Measurements from ENCODE around the gene BRAT1.

The BRAT1 gene

GRCh38 chr7:2504128-2504888, 51.0 kb downstream of the BRAT1 start:
- Histone ChIP-seq H3K36me3 (replicated peaks) (no peaks in the 10 kb centered on the region), H3K4me3 (ENCODE audit: low read depth, low read length) (no peak overlapping the region), H3K27ac (no peak overlapping the region), H3K27me3 (replicated peaks) (no peaks in the 10 kb centered on the region)
- DNase-seq = no peak
- TF ChIP-seq CTCF (IDR thresholded peaks at IDR 0.05; ENCODE audit: low read depth, low read length, missing control alignments) = no peak
- in situ Hi-C loops (cut with HindIII; ENCODE audit: low pct_ligation_motif_present, low sequenced_read_pairs) = no loop called here

GRCh38 chr7:2503056-2503941, 52.0 kb downstream of the BRAT1 start:
- no peaks in the 10 kb centered on the region for H3K27me3 ChIP-seq (replicated peaks)
- in situ Hi-C loops (cut with HindIII; ENCODE audit: low pct_ligation_motif_present, low sequenced_read_pairs) = no loop called here

GRCh38 chr7:2502647-2502966, 52.7 kb downstream of the BRAT1 start:
- no peak overlapping the region for H3K27ac ChIP-seq
- no peak for TF ChIP-seq CTCF (IDR thresholded peaks at IDR 0.05; ENCODE audit: low read depth, low read length, missing control alignments)
- no peak for DNase-seq
- H3K36me3 ChIP-seq (replicated peaks) = no peaks in the 10 kb centered on the region
- H3K27me3 ChIP-seq (replicated peaks) = no peaks in the 10 kb centered on the region
- no peak overlapping the region for H3K4me3 ChIP-seq (ENCODE audit: low read depth, low read length)
- in situ Hi-C loops (cut with HindIII; ENCODE audit: low pct_ligation_motif_present, low sequenced_read_pairs) = no loop called here

More at GRCh38 chr7:2503056-2503941, 52.0 kb downstream of the BRAT1 start:
- no peak overlapping the region for H3K27ac ChIP-seq
- H3K36me3 ChIP-seq (replicated peaks) = no peaks in the 10 kb centered on the region
- no peak overlapping the region for H3K4me3 ChIP-seq (ENCODE audit: low read depth, low read length)
- TF ChIP-seq CTCF (IDR thresholded peaks at IDR 0.05; ENCODE audit: low read depth, low read length, missing control alignments) = no peak
- DNase-seq = no peak

- no peaks in the 10 kb centered on the region for H3K36me3 ChIP-seq (replicated peaks)
- no peak for TF ChIP-seq CTCF (IDR thresholded peaks at IDR 0.05; ENCODE audit: low read depth, low read length, missing control alignments)
- no peak overlapping the region for H3K4me3 ChIP-seq (ENCODE audit: low read depth, low read length)
- no peaks in the 10 kb centered on the region for H3K27me3 ChIP-seq (replicated peaks)
- in situ Hi-C loops (cut with HindIII; ENCODE audit: low pct_ligation_motif_present, low sequenced_read_pairs) = no loop called here
- no peak overlapping the region for H3K27ac ChIP-seq
- no peak for DNase-seq
These were observed 53.2 kb downstream of the BRAT1 start for GRCh38 chr7:2501947-2502646.

- DNase-seq = no peak
- in situ Hi-C loops (cut with HindIII; ENCODE audit: low pct_ligation_motif_present, low sequenced_read_pairs) = no loop called here
- H3K36me3 ChIP-seq (replicated peaks) = no peaks in the 10 kb centered on the region
- H3K27me3 ChIP-seq (replicated peaks) = no peaks in the 10 kb centered on the region
- H3K27ac ChIP-seq = no peak overlapping the region
- no peak for TF ChIP-seq CTCF (IDR thresholded peaks at IDR 0.05; ENCODE audit: low read depth, low read length, missing control alignments)
- H3K4me3 ChIP-seq (ENCODE audit: low read depth, low read length) = no peak overlapping the region
These were observed 54.6 kb downstream of the BRAT1 start for GRCh38 chr7:2500701-2501100.

Data from brain microvascular endothelial cell (primary cell).